Tibial nerve (tissue), 4 donors: ENCODE results near the gene GRM7.

Experiments
- CTCF ChIP-seq, 5 experiments: fragments of 200-600 bp in 3 of 5; fragments of 450-650 bp in 2 of 5; sonication (generic) in 3 of 5; IDR thresholded peaks; one replicate each; pipeline ENCODE4 v1.5.1; 2016 to 2019; ENCODE audit warnings: antibody characterized with exemption in 5 of 5, mild to moderate bottlenecking in 3 of 5, moderate library complexity in 2 of 5
- EP300 ChIP-seq, 2 donors: sonication (generic); formaldehyde crosslinking; IDR thresholded peaks; one replicate each; pipeline ENCODE4 v1.6.1; 2017; ENCODE audit warnings: antibody characterized with exemption in 2 of 2, mild to moderate bottlenecking in 1 of 2
- POLR2A ChIP-seq, 2 donors: fragments of 450-650 bp; IDR thresholded peaks; one replicate each; pipeline ENCODE4 v1.6.1; 2017; ENCODE audit warnings: antibody characterized with exemption in 2 of 2, mild to moderate bottlenecking in 2 of 2, moderate library complexity in 2 of 2

GRCh38 chr3:7307410-7307809 lies 446.5 kb downstream of the GRM7 start:
- no peak for TF ChIP-seq CTCF (IDR thresholded peaks at IDR 0.05)
- TF ChIP-seq POLR2A (IDR thresholded peaks at IDR 0.05) = no peak
- no peak for TF ChIP-seq EP300 (IDR thresholded peaks at IDR 0.05)
